RWPE2 (cell line): ENCODE data around the gene KNDC1.
"Not testable (repeated sequence)": the region's sequence is repeated elsewhere in the genome, so short reads cannot be mapped to it uniquely, and the experiment has no call there.

Experiments used
- ATAC-seq: fragments of 200-7000 bp; cut with Tn5 transposase; 3 replicates; pipeline ENCODE4 v1.9.1; 2021; ENCODE audit warnings: low read depth
- DNase-seq: peaks from one replicate; pipeline ENCODE4 v3.0.0-alpha.2; 2020; ENCODE audit warnings: low spot score
- H3K27ac ChIP-seq: fragments of 450-650 bp; 2 replicates; pipeline ENCODE4 v1.5.1; 2017; ENCODE audit warnings: mild to moderate bottlenecking; ENCODE audit not compliant: poor library complexity, severe bottlenecking
- H3K27me3 ChIP-seq: fragments of 250-450 bp; sonication (Bioruptor Pico); 2 replicates; pipeline ENCODE4 v1.5.1; 2021; ENCODE audit warnings: mild to moderate bottlenecking, moderate library complexity; ENCODE audit not compliant: insufficient read depth, poor library complexity, severe bottlenecking
- H3K36me3 ChIP-seq: fragments of 250-450 bp; sonication (Bioruptor Pico); 2 replicates; pipeline ENCODE4 v1.5.1; 2020; ENCODE audit warnings: low read depth, mild to moderate bottlenecking, moderate library complexity
- H3K4me1 ChIP-seq: fragments of 250-450 bp; sonication (Bioruptor Pico); 2 replicates; pipeline ENCODE4 v1.5.1; 2021; ENCODE audit warnings: mild to moderate bottlenecking, moderate library complexity; ENCODE audit not compliant: insufficient read depth, poor library complexity, severe bottlenecking
- H3K4me3 ChIP-seq: fragments of 250-450 bp; sonication (Bioruptor Pico); 2 replicates; pipeline ENCODE4 v1.5.1; 2021; ENCODE audit warnings: mild to moderate bottlenecking, moderate library complexity; ENCODE audit not compliant: severe bottlenecking
- H3K9me3 ChIP-seq: fragments of 250-450 bp; sonication (Bioruptor Pico); 2 replicates; pipeline ENCODE4 v1.5.1; 2021; ENCODE audit warnings: mild to moderate bottlenecking, moderate library complexity; ENCODE audit not compliant: severe bottlenecking
- CTCF ChIP-seq: fragments of 450-650 bp; IDR thresholded peaks from one replicate; pipeline ENCODE4 v1.5.1; 2017; ENCODE audit warnings: mild to moderate bottlenecking, moderate library complexity; ENCODE audit not compliant: poor library complexity, severe bottlenecking

The KNDC1 gene

GRCh38 chr10:133221331-133221730 lies 61.3 kb downstream of the KNDC1 start:
- Histone ChIP-seq H3K4me3 (no peak overlapping the region), H3K36me3 (no peaks in the 10 kb centered on the region), H3K27me3 (peaks cover 12% of the 10 kb centered on the region), H3K4me1 (no peaks in the 10 kb centered on the region), H3K9me3 (no peaks in the 10 kb centered on the region), H3K27ac (no peak overlapping the region)
- no peak for TF ChIP-seq CTCF
- no peak; the same call in 2 of the 3 replicates for ATAC-seq
- DNase-seq: no peak

- H3K36me3 ChIP-seq, DNase-seq, H3K9me3 ChIP-seq, ATAC-seq, H3K27ac ChIP-seq, H3K4me3 ChIP-seq, H3K4me1 ChIP-seq: not testable (repeated sequence)
- peaks cover 15% of the 10 kb centered on the region for H3K27me3 ChIP-seq
These were observed 61.7 kb downstream of the KNDC1 start for GRCh38 chr10:133221756-133222155.

GRCh38 chr10:133224076-133224475 lies 64.1 kb downstream of the KNDC1 start:
- H3K27me3 ChIP-seq: peaks cover 26% of the 10 kb centered on the region
- TF ChIP-seq CTCF: no peak
- no peak overlapping the region for H3K4me3 ChIP-seq
- H3K4me1 ChIP-seq: no peaks in the 10 kb centered on the region
- ATAC-seq (no peak), DNase-seq (no peak)
- no peaks in the 10 kb centered on the region for H3K36me3 ChIP-seq
- no peak overlapping the region for H3K27ac ChIP-seq
- H3K9me3 ChIP-seq: no peaks in the 10 kb centered on the region

- Histone ChIP-seq H3K36me3 (no peaks in the 10 kb centered on the region), H3K27ac (no peak overlapping the region), H3K4me3 (no peak overlapping the region), H3K4me1 (no peaks in the 10 kb centered on the region), H3K27me3 (peaks cover 24% of the 10 kb centered on the region), H3K9me3 (no peaks in the 10 kb centered on the region)
- TF ChIP-seq CTCF: no peak
- DNase-seq: no peak
- ATAC-seq: no peak
These were observed 64.8 kb downstream of the KNDC1 start for GRCh38 chr10:133224756-133225372.

GRCh38 chr10:133225707-133226191 lies 65.7 kb downstream of the KNDC1 start:
- no peaks in the 10 kb centered on the region for H3K4me1 ChIP-seq
- no peak for DNase-seq
- H3K4me3 ChIP-seq: no peak overlapping the region
- ATAC-seq: no peak
- TF ChIP-seq CTCF: no peak
- peaks cover 24% of the 10 kb centered on the region for H3K27me3 ChIP-seq
- no peak overlapping the region for H3K27ac ChIP-seq
- no peaks in the 10 kb centered on the region for H3K9me3 ChIP-seq
- H3K36me3 ChIP-seq: no peaks in the 10 kb centered on the region
